Measurements from ENCODE around the gene TEKT3. TPM values are rescaled to one million over a fixed set of nuclear protein-coding genes. Genes with fewer than 3 reads are reported as not detected.

The TEKT3 gene
- total RNA-seq, 2 experiments from 2014 or later: not detected

GRCh38 chr17:15378243-15378642, 36.8 kb upstream of the TEKT3 start:
- CTCF ChIA-PET (ENCODE audit: unreplicated experiment): no interaction called here
- Histone ChIP-seq H3K79me2 (ENCODE audit: insufficient read depth, low read depth, low read length) (no peaks in the 10 kb centered on the region), H3K4me3 (ENCODE audit: low read depth, low read length, poor library complexity, severe bottlenecking) (no peak overlapping the region), H4K20me1 (ENCODE audit: insufficient read depth, low read length) (no peaks in the 10 kb centered on the region), H3K36me3 (ENCODE audit: insufficient read depth, low read length) (no peaks in the 10 kb centered on the region), H3K9me2 (ENCODE audit: insufficient read depth, low read length) (no peaks in the 10 kb centered on the region), H3K4me2 (ENCODE audit: low read length) (no peak overlapping the region), H3K27ac (ENCODE audit: low read depth, low read length, poor library complexity, severe bottlenecking) (no peak overlapping the region), H3K9me3 (ENCODE audit: low read length) (no peaks in the 10 kb centered on the region), H3K4me1 (ENCODE audit: insufficient read depth, low read length, poor library complexity, severe bottlenecking) (no peaks in the 10 kb centered on the region), H2AFZ (ENCODE audit: low read length) (no peak overlapping the region)
- no peak for TF ChIP-seq EZH2phosphoT487 (IDR thresholded peaks at IDR 0.05; ENCODE audit: borderline replicate concordance, low read depth, low read length)
- no peak for TF ChIP-seq CTCF (conservative IDR thresholded peaks at IDR 0.05; ENCODE audit: low read length)
- no peak for DNase-seq (ENCODE audit: low spot score)
- POLR2A ChIA-PET: no interaction called here
- BruUV-seq (replicated peaks): no TSS peak
- intact Hi-C loops (cut with micrococcal nuclease; ENCODE audit: unreplicated experiment): no loop called here

- Histone ChIP-seq H3K9me3 (ENCODE audit: low read length) (no peaks in the 10 kb centered on the region), H3K4me2 (ENCODE audit: low read length) (no peak overlapping the region), H3K4me3 (ENCODE audit: low read depth, low read length, poor library complexity, severe bottlenecking) (no peak overlapping the region), H3K36me3 (ENCODE audit: insufficient read depth, low read length) (no peaks in the 10 kb centered on the region), H3K4me1 (ENCODE audit: insufficient read depth, low read length, poor library complexity, severe bottlenecking) (no peaks in the 10 kb centered on the region), H3K79me2 (ENCODE audit: insufficient read depth, low read depth, low read length) (no peaks in the 10 kb centered on the region), H3K9me2 (ENCODE audit: insufficient read depth, low read length) (no peaks in the 10 kb centered on the region), H4K20me1 (ENCODE audit: insufficient read depth, low read length) (no peaks in the 10 kb centered on the region), H3K27ac (ENCODE audit: low read depth, low read length, poor library complexity, severe bottlenecking) (no peak overlapping the region), H2AFZ (ENCODE audit: low read length) (no peak overlapping the region)
- BruUV-seq (replicated peaks): no TSS peak
- POLR2A ChIA-PET: no interaction called here
- intact Hi-C loops (cut with micrococcal nuclease; ENCODE audit: unreplicated experiment): no loop called here
- DNase-seq (ENCODE audit: low spot score): no peak
- TF ChIP-seq EZH2phosphoT487 (IDR thresholded peaks at IDR 0.05; ENCODE audit: borderline replicate concordance, low read depth, low read length) (no peak), CTCF (conservative IDR thresholded peaks at IDR 0.05; ENCODE audit: low read length) (no peak)
- CTCF ChIA-PET (ENCODE audit: unreplicated experiment): interaction anchor here (0.6 kb wide), 1 partner anchor 18 kb away, joined by 3 read pairs; no protein-coding TSS in a partner anchor
Observed at GRCh38 chr17:15377616-15378015, 36.2 kb upstream of the TEKT3 start.

- Histone ChIP-seq H3K4me1 (ENCODE audit: insufficient read depth, low read length, poor library complexity, severe bottlenecking) (no peaks in the 10 kb centered on the region), H4K20me1 (ENCODE audit: insufficient read depth, low read length) (no peaks in the 10 kb centered on the region), H3K9me2 (ENCODE audit: insufficient read depth, low read length) (no peaks in the 10 kb centered on the region), H3K4me3 (ENCODE audit: low read depth, low read length, poor library complexity, severe bottlenecking) (no peak overlapping the region), H3K4me2 (ENCODE audit: low read length) (no peak overlapping the region), H3K36me3 (ENCODE audit: insufficient read depth, low read length) (no peaks in the 10 kb centered on the region), H2AFZ (ENCODE audit: low read length) (no peak overlapping the region), H3K9me3 (ENCODE audit: low read length) (no peaks in the 10 kb centered on the region), H3K27ac (ENCODE audit: low read depth, low read length, poor library complexity, severe bottlenecking) (no peak overlapping the region), H3K79me2 (ENCODE audit: insufficient read depth, low read depth, low read length) (no peaks in the 10 kb centered on the region)
- ChIA-PET CTCF (ENCODE audit: unreplicated experiment) (interaction anchor here (0.6 kb wide), 1 partner anchor 18 kb away, joined by 3 read pairs; no protein-coding TSS in a partner anchor), POLR2A (no interaction called here)
- BruUV-seq (replicated peaks): no TSS peak
- intact Hi-C loops (cut with micrococcal nuclease; ENCODE audit: unreplicated experiment): no loop called here
- TF ChIP-seq EZH2phosphoT487 (IDR thresholded peaks at IDR 0.05; ENCODE audit: borderline replicate concordance, low read depth, low read length) (no peak), CTCF (conservative IDR thresholded peaks at IDR 0.05; ENCODE audit: low read length) (no peak)
- DNase-seq (ENCODE audit: low spot score): no peak
Observed at GRCh38 chr17:15377200-15377599, 35.8 kb upstream of the TEKT3 start.
